Thyroid gland (tissue), 4 donors: ENCODE measurements around the gene PLXNA4.

Experiments used
- CTCF ChIP-seq, 6 experiments: fragments of 200-600 bp in 3 of 6; fragments of 450-650 bp in 3 of 6; sonication (generic) in 3 of 6; IDR thresholded peaks; one replicate each; pipeline ENCODE4 v1.5.1; 2016 to 2019; ENCODE audit warnings: antibody characterized with exemption in 6 of 6, mild to moderate bottlenecking in 2 of 6, inconsistent platforms in 1 of 6, moderate library complexity in 1 of 6
- POLR2A ChIP-seq, 2 donors: fragments of 450-650 bp; IDR thresholded peaks; one replicate each; pipeline ENCODE4 v1.6.1; 2017; ENCODE audit warnings: antibody characterized with exemption in 2 of 2, mild to moderate bottlenecking in 2 of 2, moderate library complexity in 1 of 2

GRCh38 chr7:132124575-132124974, 451.7 kb downstream of the PLXNA4 start:
- no peak for TF ChIP-seq CTCF (IDR thresholded peaks at IDR 0.05)
- TF ChIP-seq POLR2A (IDR thresholded peaks at IDR 0.05): no peak
